ENCODE measurements around the gene PSMD13.
"Not testable (repeated sequence)": the region's sequence is repeated elsewhere in the genome, so short reads cannot be mapped to it uniquely, and the experiment has no call there.

Gene PSMD13
- long read RNA-seq, donor 1, transcript PSMD13-207 (1 exons, 2,200 nt), result minor isoform, 19 of 72 reads
- long read RNA-seq, donor 1, transcript PSMD13-212 (13 exons, 1,991 nt), result major isoform, 48 of 72 reads
- long read RNA-seq, donor 1, partial matches to known transcripts, result 0 of 72 reads
- long read RNA-seq, donor 1, other reads (novel, unspliced or antisense), result 0 of 72 reads
- long read RNA-seq, donor 2, transcript PSMD13-212 (13 exons, 1,991 nt), result major isoform, 25 of 32 reads
- long read RNA-seq, donor 2, transcript PSMD13-207 (1 exons, 2,200 nt), result minor isoform, 6 of 32 reads
- long read RNA-seq, donor 2, partial matches to known transcripts, result 0 of 32 reads
- long read RNA-seq, donor 2, other reads (novel, unspliced or antisense), result 0 of 32 reads
- long read RNA-seq, donor 3, transcript PSMD13-207 (1 exons, 2,200 nt), result minor isoform, 6 of 26 reads
- long read RNA-seq, donor 3, transcript PSMD13-212 (13 exons, 1,991 nt), result major isoform, 17 of 26 reads
- long read RNA-seq, donor 3, partial matches to known transcripts, result 0 of 26 reads
- long read RNA-seq, donor 3, other reads (novel, unspliced or antisense), result 0 of 26 reads
- long read RNA-seq, donor 4, transcript PSMD13-212 (13 exons, 1,991 nt), result major isoform, 26 of 41 reads
- long read RNA-seq, donor 4, transcript PSMD13-207 (1 exons, 2,200 nt), result minor isoform, 13 of 41 reads
- long read RNA-seq, donor 4, partial matches to known transcripts, result 0 of 41 reads
- long read RNA-seq, donor 4, other reads (novel, unspliced or antisense), result 0 of 41 reads
- long read RNA-seq, donor 5, transcript PSMD13-212 (13 exons, 1,991 nt), result major isoform, 55 of 1,794 reads
- long read RNA-seq, donor 5, transcript PSMD13-207 (1 exons, 2,200 nt), result minor isoform, 16 of 1,794 reads
- long read RNA-seq, donor 5, partial matches to known transcripts, result 1,717 of 1,794 reads
- long read RNA-seq, donor 5, other reads (novel, unspliced or antisense), result 0 of 1,794 reads
- long read RNA-seq, donor 6, transcript PSMD13-212 (13 exons, 1,991 nt), result major isoform, 36 of 48 reads
- long read RNA-seq, donor 6, transcript PSMD13-207 (1 exons, 2,200 nt), result minor isoform, 12 of 48 reads
- long read RNA-seq, donor 6, partial matches to known transcripts, result 0 of 48 reads
- long read RNA-seq, donor 6, other reads (novel, unspliced or antisense), result 0 of 48 reads
- long read RNA-seq, donor 7, transcript PSMD13-212 (13 exons, 1,991 nt), result major isoform, 48 of 69 reads
- long read RNA-seq, donor 7, transcript PSMD13-207 (1 exons, 2,200 nt), result minor isoform, 14 of 69 reads
- long read RNA-seq, donor 7, partial matches to known transcripts, result 5 of 69 reads
- long read RNA-seq, donor 7, other reads (novel, unspliced or antisense), result 0 of 69 reads
- long read RNA-seq, donor 8, transcript PSMD13-212 (13 exons, 1,991 nt), result major isoform, 29 of 44 reads
- long read RNA-seq, donor 8, transcript PSMD13-207 (1 exons, 2,200 nt), result minor isoform, 13 of 44 reads
- long read RNA-seq, donor 8, partial matches to known transcripts, result 0 of 44 reads
- long read RNA-seq, donor 8, other reads (novel, unspliced or antisense), result 0 of 44 reads

GRCh38 chr11:236774-237767, at the start of gene PSMD13:
Gene PSMD13 (plus strand): TSS chr11:236976. CDS start chr11:237050, 74 bp downstream.
- no peak for DNase-seq

GRCh38 chr11:189200-189783, 47.5 kb upstream of the PSMD13 start:
- not testable (repeated sequence) for DNase-seq

GRCh38 chr11:189843-190311, 46.9 kb upstream of the PSMD13 start:
- not testable (repeated sequence) for DNase-seq

GRCh38 chr11:190546-190945, 46.2 kb upstream of the PSMD13 start:
- DNase-seq, result not testable (repeated sequence)

- not testable (repeated sequence) for DNase-seq
These were observed 45.0 kb upstream of the PSMD13 start for GRCh38 chr11:191490-192478.

GRCh38 chr11:192674-193128, 44.1 kb upstream of the PSMD13 start, which contains the start of gene SCGB1C1:
Gene SCGB1C1 (plus strand): TSS chr11:193078. CDS start chr11:193100, 22 bp downstream.
- DNase-seq, result not testable (repeated sequence)

GRCh38 chr11:193481-193880, 43.3 kb upstream of the PSMD13 start:
- DNase-seq, result not testable (repeated sequence)

GRCh38 chr11:196786-197731, 39.7 kb upstream of the PSMD13 start:
- no peak for DNase-seq

GRCh38 chr11:197741-198235, 39.0 kb upstream of the PSMD13 start:
- no peak for DNase-seq

- no peak for DNase-seq
These were observed 38.5 kb upstream of the PSMD13 start for GRCh38 chr11:198236-198806.

- no peak for DNase-seq
These were observed 37.7 kb upstream of the PSMD13 start for GRCh38 chr11:199004-199581.

- DNase-seq, result no peak
These were observed 37.0 kb upstream of the PSMD13 start for GRCh38 chr11:199782-200181.

GRCh38 chr11:200224-201003, 36.4 kb upstream of the PSMD13 start:
- no peak for DNase-seq

- no peak for DNase-seq
These were observed 34.8 kb upstream of the PSMD13 start for GRCh38 chr11:201966-202365.

GRCh38 chr11:202490-202889, 34.3 kb upstream of the PSMD13 start:
- no peak for DNase-seq
